Measurements from ENCODE around the gene GATA6.

The GATA6 gene

GRCh38 chr18:22250026-22250425 lies 80.6 kb downstream of the GATA6 start:
- Histone ChIP-seq H3K9ac (ENCODE audit: low read depth, low read length) (no peak overlapping the region), H3K27me3 (ENCODE audit: control insufficient read depth, insufficient read depth, low read length) (no peaks in the 10 kb centered on the region), H3K9me3 (ENCODE audit: control insufficient read depth, insufficient read depth, low read length) (no peaks in the 10 kb centered on the region), H3K4me3 (ENCODE audit: low read depth, low read length) (no peak overlapping the region), H3K36me3 (ENCODE audit: control insufficient read depth, insufficient read depth, low read length) (no peaks in the 10 kb centered on the region), H3K27ac (ENCODE audit: low read depth, low read length) (no peak overlapping the region), H3K4me1 (ENCODE audit: control insufficient read depth, insufficient read depth, low read length) (no peaks in the 10 kb centered on the region)

- Histone ChIP-seq H3K36me3 (ENCODE audit: control insufficient read depth, insufficient read depth, low read length) (no peaks in the 10 kb centered on the region), H3K9me3 (ENCODE audit: control insufficient read depth, insufficient read depth, low read length) (no peaks in the 10 kb centered on the region), H3K27me3 (ENCODE audit: control insufficient read depth, insufficient read depth, low read length) (no peaks in the 10 kb centered on the region), H3K4me3 (ENCODE audit: low read depth, low read length) (no peak overlapping the region), H3K27ac (ENCODE audit: low read depth, low read length) (no peak overlapping the region), H3K9ac (ENCODE audit: low read depth, low read length) (no peak overlapping the region), H3K4me1 (ENCODE audit: control insufficient read depth, insufficient read depth, low read length) (no peaks in the 10 kb centered on the region)
These were observed 81.2 kb downstream of the GATA6 start for GRCh38 chr18:22250591-22250996.
